ENCODE results near the gene SP100. TPM values are rescaled to one million over a fixed set of nuclear protein-coding genes. Genes with fewer than 3 reads are reported as not detected.

The SP100 gene
- polyA plus RNA-seq, 1 donor (not counting 4 experiments of a cell fraction or from before 2014, with no cell fraction given): 136 TPM

DNA sequence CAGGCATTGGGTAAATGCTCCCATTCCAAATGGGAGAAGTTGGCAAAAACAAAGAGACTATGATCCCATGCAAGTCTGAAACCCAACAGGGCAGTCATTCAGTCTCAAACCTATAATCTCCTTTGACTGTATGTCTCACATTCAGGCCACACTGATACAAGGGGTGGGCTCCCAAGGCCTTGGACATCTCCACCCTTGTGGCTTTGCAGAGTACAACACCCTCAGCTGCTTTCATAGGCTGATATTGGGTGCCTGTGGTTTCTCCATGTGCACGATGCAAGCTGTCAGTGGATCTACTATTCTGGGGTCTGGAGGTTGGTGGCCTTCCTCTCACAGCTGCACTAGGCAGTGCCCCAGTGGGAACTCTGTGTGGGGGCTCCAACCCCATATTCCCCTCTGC, 155.0 kb downstream of the SP100 start:
- Histone ChIP-seq H4K20me1 (ENCODE audit: control insufficient read depth, extremely low read depth, insufficient read depth, low read length) (no peaks in the 10 kb centered on the region), H3K9ac (ENCODE audit: control insufficient read depth, extremely low read depth, insufficient read depth, low read length) (no peak overlapping the region), H3K9me1 (ENCODE audit: control insufficient read depth, extremely low read depth, insufficient read depth, low read length) (no peaks in the 10 kb centered on the region), H3K4me1 (ENCODE audit: control insufficient read depth, extremely low read depth, insufficient read depth, low read length) (no peaks in the 10 kb centered on the region), H3K79me2 (ENCODE audit: control insufficient read depth, insufficient read depth, low read length) (no peaks in the 10 kb centered on the region), H3K4me2 (ENCODE audit: control insufficient read depth, extremely low read depth, insufficient read depth, low read depth, low read length) (no peak overlapping the region), H3K9me3 (ENCODE audit: control insufficient read depth, low read depth, low read length) (peaks cover 4% of the 10 kb centered on the region), H2AFZ (ENCODE audit: control insufficient read depth, low read length) (no peak overlapping the region), H3K27me3 (ENCODE audit: control insufficient read depth, extremely low read depth, insufficient read depth, low read length) (no peaks in the 10 kb centered on the region), H3K27ac (ENCODE audit: control insufficient read depth, insufficient read depth, low read length) (no peak overlapping the region), H3K4me3 (ENCODE audit: control insufficient read depth in 2 of 3, extremely low read depth in 1 of 3, insufficient read depth in 2 of 3, low read depth in 1 of 3, low read length in 3 of 3) (no peak overlapping the region), H3K36me3 (ENCODE audit: control insufficient read depth in 2 of 2, extremely low read depth in 1 of 2, insufficient read depth in 2 of 2, low read length in 2 of 2) (no peaks in the 10 kb centered on the region)
- dilution Hi-C loops (cut with MboI; ENCODE audit: extremely low pct_ligation_motif_present, low sequenced_read_pairs): no loop called here
- DNase-seq (ENCODE audit: low read depth, low spot score) (no peak), FAIRE-seq (no peak)
- no peak for TF ChIP-seq EZH2 (IDR thresholded peaks at IDR 0.05; ENCODE audit: low read length)
- TF ChIP-seq, protein P1, sequence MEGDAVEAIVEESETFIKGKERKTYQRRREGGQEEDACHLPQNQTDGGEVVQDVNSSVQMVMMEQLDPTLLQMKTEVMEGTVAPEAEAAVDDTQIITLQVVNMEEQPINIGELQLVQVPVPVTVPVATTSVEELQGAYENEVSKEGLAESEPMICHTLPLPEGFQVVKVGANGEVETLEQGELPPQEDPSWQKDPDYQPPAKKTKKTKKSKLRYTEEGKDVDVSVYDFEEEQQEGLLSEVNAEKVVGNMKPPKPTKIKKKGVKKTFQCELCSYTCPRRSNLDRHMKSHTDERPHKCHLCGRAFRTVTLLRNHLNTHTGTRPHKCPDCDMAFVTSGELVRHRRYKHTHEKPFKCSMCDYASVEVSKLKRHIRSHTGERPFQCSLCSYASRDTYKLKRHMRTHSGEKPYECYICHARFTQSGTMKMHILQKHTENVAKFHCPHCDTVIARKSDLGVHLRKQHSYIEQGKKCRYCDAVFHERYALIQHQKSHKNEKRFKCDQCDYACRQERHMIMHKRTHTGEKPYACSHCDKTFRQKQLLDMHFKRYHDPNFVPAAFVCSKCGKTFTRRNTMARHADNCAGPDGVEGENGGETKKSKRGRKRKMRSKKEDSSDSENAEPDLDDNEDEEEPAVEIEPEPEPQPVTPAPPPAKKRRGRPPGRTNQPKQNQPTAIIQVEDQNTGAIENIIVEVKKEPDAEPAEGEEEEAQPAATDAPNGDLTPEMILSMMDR (optimal IDR thresholded peaks at IDR 0.05 in 1 of 3, IDR thresholded peaks at IDR 0.05 in 1 of 3, conservative IDR thresholded peaks at IDR 0.05 in 1 of 3; ENCODE audit: extremely low read depth in 1 of 3, insufficient read depth in 2 of 3, low read length in 3 of 3): no peak

DNA sequence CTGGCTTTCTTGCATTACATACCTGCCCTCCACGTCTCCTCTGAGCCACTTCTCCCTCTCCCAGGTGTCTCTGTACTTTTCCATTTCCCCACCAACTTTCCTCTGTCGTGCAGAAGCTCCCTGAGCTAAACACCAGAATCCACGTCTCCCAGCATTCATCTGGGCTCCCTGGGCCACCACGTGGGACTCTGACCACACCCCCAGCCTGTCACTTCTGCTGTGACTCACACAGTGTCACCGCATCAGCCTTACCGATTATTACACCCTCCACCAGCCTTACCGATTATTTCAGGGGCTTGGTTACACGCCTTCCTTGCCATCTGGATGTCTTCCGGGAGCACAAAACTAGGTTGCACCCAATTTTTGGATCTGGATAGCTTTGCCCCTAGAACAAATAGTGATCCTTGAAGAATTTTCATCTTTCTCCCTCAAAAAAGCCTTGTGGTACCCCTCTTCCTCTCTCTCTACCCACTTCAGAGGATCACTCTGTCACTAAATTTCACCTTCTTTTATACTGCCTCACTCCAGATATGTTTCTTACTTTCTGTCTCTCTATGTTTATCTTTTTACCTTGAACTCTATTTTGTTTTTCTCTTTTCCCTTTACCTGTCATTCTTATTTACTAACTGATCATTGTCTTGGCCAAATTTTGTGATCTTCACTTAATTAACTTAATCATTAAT, 159.8 kb downstream of the SP100 start:
- Histone ChIP-seq H3K4me3 (ENCODE audit: control insufficient read depth in 2 of 3, extremely low read depth in 1 of 3, insufficient read depth in 2 of 3, low read depth in 1 of 3, low read length in 3 of 3) (no peak overlapping the region), H3K9ac (ENCODE audit: control insufficient read depth, extremely low read depth, insufficient read depth, low read length) (no peak overlapping the region), H3K27me3 (ENCODE audit: control insufficient read depth, extremely low read depth, insufficient read depth, low read length) (peaks cover 4% of the 10 kb centered on the region), H3K9me3 (ENCODE audit: control insufficient read depth, low read depth, low read length) (peaks cover 4% of the 10 kb centered on the region), H3K4me2 (ENCODE audit: control insufficient read depth, extremely low read depth, insufficient read depth, low read depth, low read length) (no peak overlapping the region), H3K9me1 (ENCODE audit: control insufficient read depth, extremely low read depth, insufficient read depth, low read length) (no peaks in the 10 kb centered on the region), H4K20me1 (ENCODE audit: control insufficient read depth, extremely low read depth, insufficient read depth, low read length) (no peaks in the 10 kb centered on the region), H3K4me1 (ENCODE audit: control insufficient read depth, extremely low read depth, insufficient read depth, low read length) (no peaks in the 10 kb centered on the region), H3K79me2 (ENCODE audit: control insufficient read depth, insufficient read depth, low read length) (no peaks in the 10 kb centered on the region), H3K27ac (ENCODE audit: control insufficient read depth, insufficient read depth, low read length) (no peak overlapping the region), H2AFZ (ENCODE audit: control insufficient read depth, low read length) (no peak overlapping the region), H3K36me3 (ENCODE audit: control insufficient read depth in 2 of 2, extremely low read depth in 1 of 2, insufficient read depth in 2 of 2, low read length in 2 of 2) (no peaks in the 10 kb centered on the region)
- DNase-seq (ENCODE audit: low read depth, low spot score): no peak
- dilution Hi-C loops (cut with MboI; ENCODE audit: extremely low pct_ligation_motif_present, low sequenced_read_pairs): no loop called here
- no peak for FAIRE-seq
- TF ChIP-seq, protein P1 (optimal IDR thresholded peaks at IDR 0.05 in 1 of 3, IDR thresholded peaks at IDR 0.05 in 1 of 3, conservative IDR thresholded peaks at IDR 0.05 in 1 of 3; ENCODE audit: extremely low read depth in 1 of 3, insufficient read depth in 2 of 3, low read length in 3 of 3): no peak
- TF ChIP-seq EZH2 (IDR thresholded peaks at IDR 0.05; ENCODE audit: low read length): no peak
